ENCODE results near the gene STK35. TPM values are rescaled to one million over a fixed set of nuclear protein-coding genes. Genes with fewer than 3 reads are reported as not detected.

Gene STK35
- polyA plus RNA-seq, 1 donor from 2014 or later: 10.8 TPM

DNA sequence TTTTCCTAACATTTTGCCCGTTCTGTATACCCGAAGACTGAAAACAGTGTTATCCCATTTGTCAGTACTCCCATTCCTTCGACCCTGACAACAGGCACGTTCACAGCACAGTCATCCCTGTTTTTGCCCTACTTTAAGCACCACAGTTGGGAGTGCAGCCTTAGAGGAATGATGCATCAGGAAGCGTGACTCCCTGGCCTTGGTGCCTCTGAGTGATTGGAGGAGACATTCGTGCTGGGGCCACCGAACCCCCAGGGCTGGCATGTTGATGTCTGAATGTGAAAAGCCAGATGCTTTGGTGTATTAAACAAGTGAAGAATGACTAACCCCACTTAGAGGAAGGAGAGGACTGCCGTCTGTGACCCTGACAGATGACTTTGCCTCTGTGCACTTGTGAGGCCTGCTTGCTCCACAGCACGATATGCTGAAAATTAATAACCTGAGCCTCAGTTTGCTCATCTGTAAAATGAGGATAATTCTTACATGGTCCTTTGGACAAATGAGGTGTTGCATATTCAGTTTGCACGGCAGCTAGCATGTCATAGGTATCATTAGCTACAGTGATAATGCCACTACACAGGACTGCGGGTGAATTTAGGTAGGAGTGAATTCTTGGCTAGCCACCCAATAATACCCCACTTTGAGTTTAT is 36.0 kb downstream of the STK35 start:
- TF ChIP-seq EZH2 (IDR thresholded peaks at IDR 0.05; ENCODE audit: borderline replicate concordance, insufficient read depth, low read length, poor library complexity, severe bottlenecking): no peak
- TF ChIP-seq EP300 (conservative IDR thresholded peaks at IDR 0.05; ENCODE audit: poor library complexity, severe bottlenecking): no peak
- no peak for TF ChIP-seq RAD21 (conservative IDR thresholded peaks at IDR 0.05)
- no peak for TF ChIP-seq CTCF (IDR thresholded peaks at IDR 0.05; ENCODE audit: poor library complexity, severe bottlenecking)
- TF ChIP-seq, protein P1, sequence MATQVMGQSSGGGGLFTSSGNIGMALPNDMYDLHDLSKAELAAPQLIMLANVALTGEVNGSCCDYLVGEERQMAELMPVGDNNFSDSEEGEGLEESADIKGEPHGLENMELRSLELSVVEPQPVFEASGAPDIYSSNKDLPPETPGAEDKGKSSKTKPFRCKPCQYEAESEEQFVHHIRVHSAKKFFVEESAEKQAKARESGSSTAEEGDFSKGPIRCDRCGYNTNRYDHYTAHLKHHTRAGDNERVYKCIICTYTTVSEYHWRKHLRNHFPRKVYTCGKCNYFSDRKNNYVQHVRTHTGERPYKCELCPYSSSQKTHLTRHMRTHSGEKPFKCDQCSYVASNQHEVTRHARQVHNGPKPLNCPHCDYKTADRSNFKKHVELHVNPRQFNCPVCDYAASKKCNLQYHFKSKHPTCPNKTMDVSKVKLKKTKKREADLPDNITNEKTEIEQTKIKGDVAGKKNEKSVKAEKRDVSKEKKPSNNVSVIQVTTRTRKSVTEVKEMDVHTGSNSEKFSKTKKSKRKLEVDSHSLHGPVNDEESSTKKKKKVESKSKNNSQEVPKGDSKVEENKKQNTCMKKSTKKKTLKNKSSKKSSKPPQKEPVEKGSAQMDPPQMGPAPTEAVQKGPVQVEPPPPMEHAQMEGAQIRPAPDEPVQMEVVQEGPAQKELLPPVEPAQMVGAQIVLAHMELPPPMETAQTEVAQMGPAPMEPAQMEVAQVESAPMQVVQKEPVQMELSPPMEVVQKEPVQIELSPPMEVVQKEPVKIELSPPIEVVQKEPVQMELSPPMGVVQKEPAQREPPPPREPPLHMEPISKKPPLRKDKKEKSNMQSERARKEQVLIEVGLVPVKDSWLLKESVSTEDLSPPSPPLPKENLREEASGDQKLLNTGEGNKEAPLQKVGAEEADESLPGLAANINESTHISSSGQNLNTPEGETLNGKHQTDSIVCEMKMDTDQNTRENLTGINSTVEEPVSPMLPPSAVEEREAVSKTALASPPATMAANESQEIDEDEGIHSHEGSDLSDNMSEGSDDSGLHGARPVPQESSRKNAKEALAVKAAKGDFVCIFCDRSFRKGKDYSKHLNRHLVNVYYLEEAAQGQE (IDR thresholded peaks at IDR 0.05; ENCODE audit: borderline replicate concordance): no peak
- no peak for TF ChIP-seq POLR2AphosphoS5 (IDR thresholded peaks at IDR 0.05)
- no peak for TF ChIP-seq TAF1 (IDR thresholded peaks at IDR 0.05; ENCODE audit: low read depth)
- TF ChIP-seq SMC3 (conservative IDR thresholded peaks at IDR 0.05; ENCODE audit: poor library complexity): no peak
- TF ChIP-seq MXI1 (conservative IDR thresholded peaks at IDR 0.05; ENCODE audit: poor library complexity, severe bottlenecking): no peak
- Histone ChIP-seq H3K27ac (ENCODE audit: low read length) (no peak overlapping the region), H3K9me2 (ENCODE audit: insufficient read depth, low read length) (no peaks in the 10 kb centered on the region), H3K27me3 (ENCODE audit: insufficient read depth, low read depth, low read length) (no peaks in the 10 kb centered on the region), H2AFZ (ENCODE audit: low read depth, low read length) (no peak overlapping the region), H4K20me1 (ENCODE audit: insufficient read depth) (no peaks in the 10 kb centered on the region), H3K9me3 (ENCODE audit: low read length) (no peaks in the 10 kb centered on the region), H3K4me2 (ENCODE audit: low read length) (no peak overlapping the region), H3F3A (ENCODE audit: insufficient read depth, low read length, poor library complexity, severe bottlenecking) (no peaks in the 10 kb centered on the region), H3K9ac (ENCODE audit: low read length) (no peak overlapping the region), H3K4me3 (ENCODE audit: low read length) (no peak overlapping the region), H3K79me2 (replicated peaks; ENCODE audit: insufficient read depth, low read length) (peaks cover 9% of the 10 kb centered on the region), H3K36me3 (ENCODE audit: insufficient read depth, low read length) (no peaks in the 10 kb centered on the region)

DNA sequence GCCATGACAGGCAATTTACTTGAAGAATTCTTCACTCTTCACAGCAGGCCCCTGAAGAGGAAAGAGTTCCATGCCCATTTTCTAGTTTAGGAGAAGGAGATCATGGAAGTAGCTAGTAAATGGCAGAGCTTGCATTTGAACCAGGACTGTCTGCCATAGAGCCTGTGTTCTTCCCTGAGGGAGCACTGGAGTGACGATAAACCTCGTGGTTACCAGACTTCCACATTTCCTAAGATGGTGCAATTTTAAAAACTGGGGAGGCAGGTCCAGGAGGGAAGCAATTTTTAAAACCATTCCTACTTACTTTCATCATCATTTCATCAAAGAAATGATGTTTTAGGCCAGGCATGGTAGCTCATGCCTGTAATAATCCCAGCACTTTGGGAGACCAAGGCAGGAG is 36.8 kb downstream of the STK35 start:
- Histone ChIP-seq H3K4me3 (ENCODE audit: low read length) (no peak overlapping the region), H3F3A (ENCODE audit: insufficient read depth, low read length, poor library complexity, severe bottlenecking) (no peaks in the 10 kb centered on the region), H3K27ac (ENCODE audit: low read length) (no peak overlapping the region), H3K36me3 (ENCODE audit: insufficient read depth, low read length) (no peaks in the 10 kb centered on the region), H3K9ac (ENCODE audit: low read length) (no peak overlapping the region), H3K9me2 (ENCODE audit: insufficient read depth, low read length) (no peaks in the 10 kb centered on the region), H3K4me2 (ENCODE audit: low read length) (no peak overlapping the region), H2AFZ (ENCODE audit: low read depth, low read length) (no peak overlapping the region), H3K9me3 (ENCODE audit: low read length) (no peaks in the 10 kb centered on the region), H3K27me3 (ENCODE audit: insufficient read depth, low read depth, low read length) (no peaks in the 10 kb centered on the region), H3K79me2 (replicated peaks; ENCODE audit: insufficient read depth, low read length) (peaks cover 9% of the 10 kb centered on the region), H4K20me1 (ENCODE audit: insufficient read depth) (no peaks in the 10 kb centered on the region)
- no peak for TF ChIP-seq MXI1 (conservative IDR thresholded peaks at IDR 0.05; ENCODE audit: poor library complexity, severe bottlenecking)
- TF ChIP-seq EP300 (conservative IDR thresholded peaks at IDR 0.05; ENCODE audit: poor library complexity, severe bottlenecking): no peak
- no peak for TF ChIP-seq CTCF (IDR thresholded peaks at IDR 0.05; ENCODE audit: poor library complexity, severe bottlenecking)
- TF ChIP-seq, protein P1 (IDR thresholded peaks at IDR 0.05; ENCODE audit: borderline replicate concordance): no peak
- TF ChIP-seq RAD21 (conservative IDR thresholded peaks at IDR 0.05): no peak
- TF ChIP-seq POLR2AphosphoS5 (IDR thresholded peaks at IDR 0.05): no peak
- TF ChIP-seq EZH2 (IDR thresholded peaks at IDR 0.05; ENCODE audit: borderline replicate concordance, insufficient read depth, low read length, poor library complexity, severe bottlenecking): no peak
- no peak for TF ChIP-seq TAF1 (IDR thresholded peaks at IDR 0.05; ENCODE audit: low read depth)
- no peak for TF ChIP-seq SMC3 (conservative IDR thresholded peaks at IDR 0.05; ENCODE audit: poor library complexity)

Measured in neural cell (in vitro differentiated cells).